IMR-90 (cell line): ENCODE measurements around the gene CYP11A1. TPM values are rescaled to one million over a fixed set of nuclear protein-coding genes. Genes with fewer than 3 reads are reported as not detected.

Source experiments
- ATAC-seq: fragments of 200-7000 bp; cut with Tn5 transposase; 2 replicates; pipeline ENCODE4 v1.9.1; 2020; ENCODE audit warnings: low read depth, mild to moderate bottlenecking, moderate library complexity
- BruUV-seq: library from RNA; stranded (reverse); fragments of 400-500 nt; replicated peaks from 2 replicates; lab custom pipeline; 2021; lab: Mats Ljungman, UMichigan
- CTCF ChIA-PET: fragments of 300-600 bp; formaldehyde crosslinking; extraction: SDS; loops from one replicate; lab custom pipeline; 2021; ENCODE audit warnings: antibody characterized with exemption; lab: Yijun Ruan, JAX
- POLR2A ChIA-PET: fragments of 300-600 bp; sonication (Branson Sonifier 250); formaldehyde crosslinking; loops from one replicate; lab custom pipeline; 2022; ENCODE audit warnings: antibody characterized with exemption; ENCODE audit not compliant: unreplicated experiment; lab: Charles Lee
- DNase-seq: peaks from one replicate; pipeline ENCODE4 v3.0.0; 2013
- H2AFZ ChIP-seq: replicated peaks from 2 replicates; pipeline ENCODE3; 2013; ENCODE audit warnings: low read length, mild to moderate bottlenecking; ENCODE audit not compliant: poor library complexity
- H2AK5ac ChIP-seq: 2 replicates; pipeline ENCODE4 v1.6.1; 2013; ENCODE audit warnings: low read depth, low read length, inconsistent platforms
- H2AK9ac ChIP-seq: replicated peaks from 2 replicates; pipeline ENCODE3; 2013; ENCODE audit warnings: mild to moderate bottlenecking, low read depth, low read length, moderate library complexity; ENCODE audit not compliant: poor library complexity
- H2BK120ac ChIP-seq: 2 replicates; pipeline ENCODE4 v1.6.1; 2013; ENCODE audit warnings: low read depth, low read length, inconsistent platforms
- H2BK15ac ChIP-seq: 3 replicates; pipeline ENCODE4 v1.6.1; 2013; ENCODE audit warnings: low read depth, low read length, inconsistent platforms
- H2BK20ac ChIP-seq: 2 replicates; pipeline ENCODE4 v1.6.1; 2013; ENCODE audit warnings: low read depth, mild to moderate bottlenecking, inconsistent platforms, low read length, moderate library complexity
- H2BK5ac ChIP-seq: 2 replicates; pipeline ENCODE4 v1.6.1; 2013; ENCODE audit warnings: mild to moderate bottlenecking, low read depth, low read length, inconsistent platforms; ENCODE audit not compliant: poor library complexity, severe bottlenecking
- H3K14ac ChIP-seq: replicated peaks from 2 replicates; pipeline ENCODE4 v1.6.1; 2013; ENCODE audit warnings: low read depth, low read length, inconsistent platforms
- H3K18ac ChIP-seq: 2 replicates; pipeline ENCODE4 v1.6.1; 2013; ENCODE audit warnings: low read depth, low read length, control low read depth
- H3K23ac ChIP-seq: 2 replicates; pipeline ENCODE4 v1.6.1; 2013; ENCODE audit warnings: low read depth, low read length, inconsistent platforms
- H3K27ac ChIP-seq: 2 replicates; pipeline ENCODE4 v1.5.1; 2013; ENCODE audit warnings: mild to moderate bottlenecking, control low read depth, low read length; ENCODE audit not compliant: insufficient read depth
- H3K27me3 ChIP-seq: 2 replicates; pipeline ENCODE4 v1.6.1; 2013; ENCODE audit warnings: low read length; ENCODE audit not compliant: control insufficient read depth, insufficient read depth
- H3K36me3 ChIP-seq: 2 replicates; pipeline ENCODE4 v1.6.1; 2013; ENCODE audit warnings: low read length, mixed read lengths; ENCODE audit not compliant: control insufficient read depth, insufficient read depth
- H3K4ac ChIP-seq: 2 replicates; pipeline ENCODE4 v1.6.1; 2013; ENCODE audit warnings: low read depth, low read length, inconsistent platforms
- H3K4me1 ChIP-seq: 2 replicates; pipeline ENCODE4 v1.6.1; 2013; ENCODE audit warnings: low read length, mixed read lengths; ENCODE audit not compliant: control insufficient read depth, insufficient read depth
- H3K4me2 ChIP-seq: 2 replicates; pipeline ENCODE4 v1.6.1; 2013; ENCODE audit warnings: low read depth, mild to moderate bottlenecking, control low read depth, low read length, moderate library complexity
- H3K4me3 ChIP-seq: 2 replicates; pipeline ENCODE4 v1.5.1; 2013; ENCODE audit warnings: low read depth, mild to moderate bottlenecking, control low read depth, low read length, moderate library complexity; ENCODE audit not compliant: insufficient read depth
- H3K56ac ChIP-seq: 2 replicates; pipeline ENCODE4 v1.6.1; 2013; ENCODE audit warnings: low read length, inconsistent platforms; ENCODE audit not compliant: insufficient read depth; ENCODE audit errors: extremely low read depth
- H3K79me1 ChIP-seq, 2 experiments: 2 replicates each; pipeline ENCODE4 v1.6.1; 2013; ENCODE audit warnings: low read length in 2 of 2, inconsistent platforms in 1 of 2, low read depth in 1 of 2
- H3K9ac ChIP-seq: 2 replicates; pipeline ENCODE4 v1.6.1; 2013; ENCODE audit warnings: low read depth, low read length, control low read depth
- H3K9me1 ChIP-seq: 2 replicates; pipeline ENCODE4 v1.6.1; 2013; ENCODE audit warnings: low read length, inconsistent platforms; ENCODE audit not compliant: insufficient read depth
- H3K9me3 ChIP-seq: 2 replicates; pipeline ENCODE4 v1.6.1; 2013; ENCODE audit warnings: low read length; ENCODE audit not compliant: control insufficient read depth, insufficient read depth
- H4K20me1 ChIP-seq: 2 replicates; pipeline ENCODE4 v1.6.1; 2013; ENCODE audit warnings: low read length, inconsistent platforms; ENCODE audit not compliant: insufficient read depth
- H4K5ac ChIP-seq: 2 replicates; pipeline ENCODE4 v1.6.1; 2013; ENCODE audit warnings: mild to moderate bottlenecking, low read depth, low read length, control low read depth
- H4K8ac ChIP-seq, 2 experiments: 2 replicates each; pipeline ENCODE4 v1.6.1; 2013; ENCODE audit warnings: low read depth in 2 of 2, low read length in 2 of 2, control low read depth in 1 of 2, inconsistent platforms in 1 of 2
- H4K91ac ChIP-seq: 2 replicates; pipeline ENCODE4 v1.6.1; 2013; ENCODE audit warnings: low read depth, low read length, inconsistent platforms; ENCODE audit not compliant: insufficient read depth
- BHLHE40 ChIP-seq: fragments of 150-350 bp; IDR thresholded peaks from 2 replicates; pipeline ENCODE4 v1.6.1; 2016; ENCODE audit warnings: mild to moderate bottlenecking, low read depth, low read length
- CEBPB ChIP-seq: IDR thresholded peaks from 2 replicates; pipeline ENCODE4 v1.6.1; 2012; ENCODE audit warnings: low read depth, low read length, improper control_type of control experiment
- CHD1 ChIP-seq: IDR thresholded peaks from 2 replicates; pipeline ENCODE4 v1.6.1; 2012; ENCODE audit warnings: low read depth, low read length, improper control_type of control experiment
- MAZ ChIP-seq: IDR thresholded peaks from 2 replicates; pipeline ENCODE4 v1.6.1; 2012; ENCODE audit warnings: low read depth, mild to moderate bottlenecking, low read length, improper control_type of control experiment, moderate library complexity, borderline replicate concordance
- NFE2L2 ChIP-seq: fragments of 150-350 bp; IDR thresholded peaks from 2 replicates; pipeline ENCODE4 v1.6.1; 2016; ENCODE audit warnings: low read depth, mild to moderate bottlenecking, low read length
- RAD21 ChIP-seq: IDR thresholded peaks from 2 replicates; pipeline ENCODE4 v1.6.1; 2012; ENCODE audit warnings: low read length, improper control_type of control experiment
- USF2 ChIP-seq: fragments of 150-350 bp; IDR thresholded peaks from 2 replicates; pipeline ENCODE4 v1.6.1; 2017; ENCODE audit warnings: mild to moderate bottlenecking, antibody characterized with exemption, low read length, low read depth
- WGBS, 2 experiments: methylation state at CpG; one replicate each; pipeline versions ENCODE4 v1.1.5 to v1.1.7; 2013; ENCODE audit warnings: missing lambda C conversion rate in 2 of 2; ENCODE audit not compliant: insufficient read length in 1 of 2; ENCODE audit errors: extremely low coverage in 2 of 2; 5-methylcytosine and 5-hydroxymethylcytosine counted together
- dilution Hi-C: fragments of 300-500 bp; cut with HindIII; formaldehyde crosslinking; loops from one replicate; pipeline ENCODE4 v1.14.3; 2018; ENCODE audit warnings: low sequenced_read_pairs; ENCODE audit not compliant: unreplicated experiment
- in situ Hi-C: fragments of 300-500 bp; cut with MboI; formaldehyde crosslinking; loops from 3 replicates; pipeline ENCODE4 v1.14.3; 2019; ENCODE audit warnings: low sequenced_read_pairs, inconsistent platforms, mixed read lengths
- intact Hi-C: fragments of 100-400 bp; cut with micrococcal nuclease; formaldehyde crosslinking; loops from 2 replicates; pipeline ENCODE4 v1.10.0; 2022
- polyA plus RNA-seq, 3 experiments: library from polyadenylated mRNA; depleted of rRNA; stranded (reverse); fragments of >200 nt; gene quantifications; 2 replicates each; pipeline ENCODE4 v1.2.3, GENCODE V29; 2012; ENCODE audit warnings: low replicate concordance in 1 of 3
- total RNA-seq: library from RNA; depleted of rRNA; stranded (reverse); fragments of >200 nt; gene quantifications from 2 replicates; pipeline ENCODE4 v1.2.3, GENCODE V29; 2012

Gene CYP11A1
- total and polyA plus RNA-seq, 2 of the 4 experiments (the other 2 are of a cell fraction): 0.18 to 0.50 TPM

GRCh38 chr15:74336061-74337005 is 31.1 kb downstream of the CYP11A1 start:
- Histone ChIP-seq H3K36me3 (no peaks in the 10 kb centered on the region), H3K27ac (no peak overlapping the region), H2AK5ac (no peak overlapping the region), H2BK120ac (no peak overlapping the region), H4K20me1 (no peaks in the 10 kb centered on the region), H3K27me3 (peaks cover 25% of the 10 kb centered on the region), H2BK5ac (no peak overlapping the region), H2AK9ac (peak overlapping the region; percentile 13), H3K56ac (no peak overlapping the region), H3K4me2 (no peak overlapping the region), H3K14ac (no peak overlapping the region), H3K9me1 (peaks cover 17% of the 10 kb centered on the region; the same call in 1 of the 2 replicates), H4K8ac (no peak overlapping the region), H2AFZ (peak overlapping the region; percentile 67), H3K9ac (no peak overlapping the region), H3K79me1 (no peaks in the 10 kb centered on the region), H4K91ac (no peak overlapping the region), H3K18ac (no peak overlapping the region), H2BK15ac (no peak overlapping the region), H3K4me1 (peaks cover 2% of the 10 kb centered on the region; the same call in 1 of the 2 replicates), H3K4me3 (no peak overlapping the region), H4K5ac (no peak overlapping the region), H3K9me3 (no peaks in the 10 kb centered on the region), H3K4ac (no peak overlapping the region), H2BK20ac (no peak overlapping the region), H3K23ac (no peak overlapping the region)
- no TSS peak for BruUV-seq
- CTCF ChIA-PET: no interaction called here
- intact Hi-C loops: no loop called here
- ATAC-seq: peak; percentile 25; the same call in 1 of the 2 replicates
- dilution Hi-C loops: no loop called here
- 84% methylated on average over 2 of the region's 9 CpGs; no CpG with 5 or more reads in 1 of the 2 experiments for WGBS, 2 experiments
- POLR2A ChIA-PET: no interaction called here
- in situ Hi-C loops: no loop called here
- TF ChIP-seq CEBPB (peak; percentile 27; the same call in 1 of the 2 replicates), BHLHE40 (no peak), CHD1 (no peak), NFE2L2 (no peak), USF2 (no peak), MAZ (no peak), RAD21 (no peak)
- peak; percentile 37 for DNase-seq
